ELR (cell line): Measurements from ENCODE around the gene MECP2.

Source experiments
- DNase-seq: peaks from one replicate; pipeline ENCODE4 v3.0.0-alpha.2; 2015; ENCODE audit warnings: low read depth

Gene MECP2

GRCh38 chrX:154033848-154034247, 63.7 kb downstream of the MECP2 start:
- DNase-seq, result no peak

GRCh38 chrX:154032653-154033052, 64.9 kb downstream of the MECP2 start:
- DNase-seq, result no peak

GRCh38 chrX:154032160-154032559, 65.4 kb downstream of the MECP2 start:
- DNase-seq, result no peak

GRCh38 chrX:154030715-154031305, 66.7 kb downstream of the MECP2 start:
- no peak for DNase-seq

- DNase-seq, result no peak
These were observed 67.3 kb downstream of the MECP2 start for GRCh38 chrX:154030266-154030665.

GRCh38 chrX:154029439-154029838, 68.1 kb downstream of the MECP2 start:
- no peak for DNase-seq

GRCh38 chrX:154028502-154029184, 68.9 kb downstream of the MECP2 start:
- no peak for DNase-seq

GRCh38 chrX:154027986-154028385, 69.5 kb downstream of the MECP2 start:
- no peak for DNase-seq

- no peak for DNase-seq
These were observed 70.5 kb downstream of the MECP2 start for GRCh38 chrX:154027022-154027402.

GRCh38 chrX:154026136-154027021, 71.1 kb downstream of the MECP2 start:
- no peak for DNase-seq

- DNase-seq, result no peak
These were observed 72.3 kb downstream of the MECP2 start for GRCh38 chrX:154025230-154025629.

GRCh38 chrX:154024271-154024670, 73.2 kb downstream of the MECP2 start:
- no peak for DNase-seq

- no peak for DNase-seq
These were observed 74.1 kb downstream of the MECP2 start for GRCh38 chrX:154023276-154024000.

- DNase-seq, result no peak
These were observed 75.4 kb downstream of the MECP2 start for GRCh38 chrX:154022108-154022507.

- DNase-seq, result peak; percentile 77
These were observed 76.3 kb downstream of the MECP2 start for GRCh38 chrX:154021131-154021611.

GRCh38 chrX:154020536-154021115, 76.9 kb downstream of the MECP2 start:
- peak; percentile 18 for DNase-seq

GRCh38 chrX:154019633-154020528, 77.6 kb downstream of the MECP2 start, which contains the start of gene IRAK1:
Gene IRAK1 (minus strand): TSS chrX:154019902. CDS start chrX:154019812, 90 bp downstream.
- DNase-seq, result peak; percentile 75

GRCh38 chrX:154019061-154019621, 78.4 kb downstream of the MECP2 start:
- peak; percentile 15 for DNase-seq

- DNase-seq, result no peak
These were observed 78.9 kb downstream of the MECP2 start for GRCh38 chrX:154018518-154019060.
